H9 (cell line): ENCODE data around the gene ZNF319. TPM values are rescaled to one million over a fixed set of nuclear protein-coding genes. Genes with fewer than 3 reads are reported as not detected.

ENCODE experiments used
- DNase-seq: peaks from one replicate; pipeline ENCODE4 v3.0.0-alpha.2; 2017
- H2AFZ ChIP-seq: one replicate; pipeline ENCODE4 v1.6.1; 2013; ENCODE audit warnings: mild to moderate bottlenecking, low read length, control low read depth, moderate library complexity
- H2AK5ac ChIP-seq: 2 replicates; pipeline ENCODE4 v1.6.1; 2013; ENCODE audit warnings: low read length, control low read depth, mixed read lengths; ENCODE audit not compliant: insufficient read length
- H2BK120ac ChIP-seq: one replicate; pipeline ENCODE4 v1.6.1; 2013; ENCODE audit warnings: low read depth, mild to moderate bottlenecking, low read length, control low read depth, inconsistent platforms; ENCODE audit not compliant: poor library complexity, severe bottlenecking
- H2BK12ac ChIP-seq: 2 replicates; pipeline ENCODE4 v1.6.1; 2013; ENCODE audit warnings: low read length, control low read depth, mixed read lengths, low read depth; ENCODE audit not compliant: insufficient read length
- H2BK15ac ChIP-seq: 2 replicates; pipeline ENCODE4 v1.6.1; 2013; ENCODE audit warnings: low read depth, low read length, control low read depth
- H2BK20ac ChIP-seq: one replicate; pipeline ENCODE4 v1.6.1; 2013; ENCODE audit warnings: low read depth, mild to moderate bottlenecking, low read length, control low read depth, inconsistent platforms; ENCODE audit not compliant: poor library complexity, severe bottlenecking
- H2BK5ac ChIP-seq: 2 replicates; pipeline ENCODE4 v1.6.1; 2013; ENCODE audit warnings: low read length, control low read depth, mixed read lengths; ENCODE audit not compliant: insufficient read length
- H3K14ac ChIP-seq: 2 replicates; pipeline ENCODE4 v1.6.1; 2013; ENCODE audit warnings: low read length, control low read depth; ENCODE audit not compliant: insufficient read depth
- H3K18ac ChIP-seq: 2 replicates; pipeline ENCODE4 v1.6.1; 2013; ENCODE audit warnings: low read depth, mild to moderate bottlenecking, mixed read lengths, low read length, control low read depth; ENCODE audit not compliant: insufficient read length
- H3K23ac ChIP-seq: 2 replicates; pipeline ENCODE4 v1.6.1; 2013; ENCODE audit warnings: low read length, control low read depth, mixed read lengths, low read depth; ENCODE audit not compliant: insufficient read length
- H3K23me2 ChIP-seq: 2 replicates; pipeline ENCODE4 v1.6.1; 2013; ENCODE audit warnings: low read depth, mild to moderate bottlenecking, mixed read lengths, low read length, control low read depth; ENCODE audit not compliant: insufficient read length, poor library complexity, severe bottlenecking
- H3K27ac ChIP-seq: 2 replicates; pipeline ENCODE4 v1.5.1; 2013; ENCODE audit warnings: low read length, control low read depth, mixed read lengths, low read depth; ENCODE audit not compliant: insufficient read length
- H3K27me3 ChIP-seq: 2 replicates; pipeline ENCODE4 v1.6.1; 2013; ENCODE audit warnings: low read length, control low read depth, inconsistent platforms; ENCODE audit not compliant: insufficient read depth
- H3K4ac ChIP-seq: 2 replicates; pipeline ENCODE4 v1.6.1; 2013; ENCODE audit warnings: low read depth, mild to moderate bottlenecking, control low read depth, inconsistent platforms, low read length, moderate library complexity
- H3K4me1 ChIP-seq: 2 replicates; pipeline ENCODE4 v1.6.1; 2013; ENCODE audit warnings: low read length, control low read depth, inconsistent platforms; ENCODE audit not compliant: insufficient read depth
- H3K4me2 ChIP-seq: 2 replicates; pipeline ENCODE4 v1.6.1; 2013; ENCODE audit warnings: low read length, control low read depth, mixed read lengths; ENCODE audit not compliant: insufficient read length, insufficient read depth
- H3K56ac ChIP-seq: 2 replicates; pipeline ENCODE4 v1.6.1; 2013; ENCODE audit warnings: low read depth, mild to moderate bottlenecking, mixed read lengths, low read length, control low read depth; ENCODE audit not compliant: insufficient read length
- H3K79me1 ChIP-seq: 2 replicates; pipeline ENCODE4 v1.6.1; 2013; ENCODE audit warnings: low read depth, mild to moderate bottlenecking, moderate library complexity, low read length, control low read depth, inconsistent platforms; ENCODE audit not compliant: insufficient read depth, poor library complexity, severe bottlenecking
- H3K79me2 ChIP-seq: 2 replicates; pipeline ENCODE4 v1.6.1; 2013; ENCODE audit warnings: low read length, control low read depth, inconsistent platforms; ENCODE audit not compliant: insufficient read depth
- H3K9ac ChIP-seq: 2 replicates; pipeline ENCODE4 v1.6.1; 2013; ENCODE audit warnings: low read length, control low read depth, mixed read lengths; ENCODE audit not compliant: insufficient read length; ENCODE audit errors: extremely low read depth
- H3K9me3 ChIP-seq: one replicate; pipeline ENCODE4 v1.6.1; 2013; ENCODE audit warnings: low read depth, low read length, inconsistent platforms; ENCODE audit not compliant: control insufficient read depth
- H3T11ph ChIP-seq: one replicate; pipeline ENCODE4 v1.6.1; 2013; ENCODE audit warnings: mild to moderate bottlenecking, low read length, control low read depth, inconsistent platforms
- H4K20me1 ChIP-seq: one replicate; pipeline ENCODE4 v1.6.1; 2013; ENCODE audit not compliant: control insufficient read depth, insufficient read length, insufficient read depth
- H4K5ac ChIP-seq: 2 replicates; pipeline ENCODE4 v1.6.1; 2013; ENCODE audit warnings: low read depth, mild to moderate bottlenecking, mixed read lengths, low read length, control low read depth; ENCODE audit not compliant: insufficient read length
- H4K8ac ChIP-seq: replicated peaks from 2 replicates; pipeline ENCODE4 v1.6.1; 2013; ENCODE audit warnings: low read length, control low read depth, mixed read lengths, low read depth; ENCODE audit not compliant: insufficient read length
- H4K91ac ChIP-seq: 2 replicates; pipeline ENCODE4 v1.6.1; 2013; ENCODE audit warnings: low read depth, mild to moderate bottlenecking, moderate library complexity, mixed read lengths, low read length, control low read depth; ENCODE audit not compliant: insufficient read length
- H3K27ac Mint-ChIP-seq, 3 experiments: 2 replicates in 2 of 3; 3 replicates in 1 of 3; pipeline ENCODE4 v1.8.0; 2020 to 2021; ENCODE audit warnings: mixed read lengths in 3 of 3, mild to moderate bottlenecking in 1 of 3, moderate library complexity in 1 of 3
- H3K27me3 Mint-ChIP-seq: 2 replicates; pipeline ENCODE4 v1.8.0; 2021; ENCODE audit warnings: low read depth, mild to moderate bottlenecking, moderate library complexity, mixed read lengths
- H3K36me3 Mint-ChIP-seq, 3 experiments: 2 replicates in 2 of 3; 3 replicates in 1 of 3; pipeline ENCODE4 v1.8.0; 2020 to 2021; ENCODE audit warnings: low read depth in 3 of 3, mixed read lengths in 3 of 3; ENCODE audit not compliant: insufficient read depth in 1 of 3
- H3K4me1 Mint-ChIP-seq, 2 experiments: 2 replicates each; pipeline ENCODE4 v1.8.0; 2020; ENCODE audit warnings: mixed read lengths in 2 of 2
- H3K4me3 Mint-ChIP-seq, 2 experiments: 2 replicates in 1 of 2; 3 replicates in 1 of 2; pipeline ENCODE4 v1.8.0; 2020 to 2021; ENCODE audit warnings: mild to moderate bottlenecking in 2 of 2, mixed read lengths in 2 of 2, moderate library complexity in 1 of 2
- H3K9me3 Mint-ChIP-seq, 2 experiments: 2 replicates in 1 of 2; 3 replicates in 1 of 2; pipeline ENCODE4 v1.8.0; 2020; ENCODE audit warnings: mild to moderate bottlenecking in 2 of 2, mixed read lengths in 2 of 2, moderate library complexity in 1 of 2
- WGBS: extraction: QIAGEN DNeasy Blood & Tissue Kit; methylation state at CpG from one replicate; pipeline ENCODE4 v1.1.7; 2013; ENCODE audit warnings: missing lambda C conversion rate, low lambda C conversion rate, mixed read lengths; ENCODE audit not compliant: insufficient read length; ENCODE audit errors: extremely low coverage; 5-methylcytosine and 5-hydroxymethylcytosine counted together
- total RNA-seq: library from RNA; stranded (reverse); gene quantifications from 2 replicates; pipeline ENCODE4 v1.2.1, GENCODE V29; 2021
- TF ChIP-seq, protein P1 (sequence below): fragments of 200-600 bp; sonication (generic); conservative IDR thresholded peaks from 3 replicates; pipeline ENCODE4 v1.8.0; 2021; ENCODE audit warnings: antibody characterized with exemption, mild to moderate bottlenecking

The ZNF319 gene
- total RNA-seq, 1 experiment from 2014 or later, result 5.6 TPM

DNA sequence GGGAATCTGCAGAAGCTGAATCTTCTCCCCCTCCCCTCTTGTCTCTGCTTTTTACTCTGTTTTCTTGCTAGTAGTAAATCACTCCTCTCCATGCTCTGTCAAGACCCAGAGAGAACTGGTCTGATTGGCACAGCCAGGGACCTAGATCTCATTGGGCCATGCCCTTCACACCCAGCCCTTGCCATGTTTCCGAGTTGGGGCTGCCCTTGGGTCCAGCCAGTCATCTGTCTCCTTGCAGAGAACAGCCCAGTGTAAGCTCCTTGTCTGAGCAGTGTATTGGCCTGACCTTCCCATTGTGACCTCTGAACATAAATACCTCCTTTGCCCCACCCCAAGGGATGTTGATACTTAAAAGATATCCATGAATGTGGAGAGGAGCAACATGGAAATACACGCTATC, 28.9 kb upstream of the ZNF319 start:
- peak overlapping the region in 1 of 3 experiments; percentile 48; a peak in 2 of 7 replicates for H3K27ac Mint-ChIP-seq
- H3K36me3 Mint-ChIP-seq, result peaks cover 0 to 6% (median 5%) of the 10 kb centered on the region in 3 experiments; a peak in 3 of 7 replicates
- peaks cover 17% of the 10 kb centered on the region for H3K23me2 ChIP-seq
- no peak overlapping the region for H3K14ac ChIP-seq
- peaks cover 2% of the 10 kb centered on the region for H3K79me1 ChIP-seq
- H3K27me3 Mint-ChIP-seq, result peaks cover 3% of the 10 kb centered on the region; the same call in 1 of the 2 replicates
- peak overlapping the region in 1 of 2 experiments; percentile 21; a peak in 1 of 5 replicates for H3K4me3 Mint-ChIP-seq
- no peak overlapping the region for H2AFZ ChIP-seq
- H3K4me2 ChIP-seq, result no peak overlapping the region
- no peaks in the 10 kb centered on the region for H4K20me1 ChIP-seq
- no peak overlapping the region for H2BK15ac ChIP-seq
- H3K9me3 Mint-ChIP-seq, result no peaks in the 10 kb centered on the region
- H3K27ac ChIP-seq, result no peak overlapping the region
- no CpG with 5 or more reads among the region's 2 CpGs for WGBS
- no peak overlapping the region for H3K18ac ChIP-seq
- no peak overlapping the region for H2BK12ac ChIP-seq
- no peak overlapping the region for H4K91ac ChIP-seq
- H2BK5ac ChIP-seq, result no peak overlapping the region
- no peak overlapping the region for H3K9ac ChIP-seq
- no peak overlapping the region for H2AK5ac ChIP-seq
- H3K79me2 ChIP-seq, result peaks cover 2% of the 10 kb centered on the region; the same call in 1 of the 2 replicates
- H3T11ph ChIP-seq, result no peak overlapping the region
- H3K23ac ChIP-seq, result no peak overlapping the region
- H4K5ac ChIP-seq, result no peak overlapping the region
- no peak overlapping the region for H3K4ac ChIP-seq
- H3K9me3 ChIP-seq, result no peaks in the 10 kb centered on the region
- no peak overlapping the region for H4K8ac ChIP-seq
- H3K27me3 ChIP-seq, result no peaks in the 10 kb centered on the region
- H3K56ac ChIP-seq, result no peak overlapping the region
- H2BK20ac ChIP-seq, result no peak overlapping the region
- TF ChIP-seq, protein P1, sequence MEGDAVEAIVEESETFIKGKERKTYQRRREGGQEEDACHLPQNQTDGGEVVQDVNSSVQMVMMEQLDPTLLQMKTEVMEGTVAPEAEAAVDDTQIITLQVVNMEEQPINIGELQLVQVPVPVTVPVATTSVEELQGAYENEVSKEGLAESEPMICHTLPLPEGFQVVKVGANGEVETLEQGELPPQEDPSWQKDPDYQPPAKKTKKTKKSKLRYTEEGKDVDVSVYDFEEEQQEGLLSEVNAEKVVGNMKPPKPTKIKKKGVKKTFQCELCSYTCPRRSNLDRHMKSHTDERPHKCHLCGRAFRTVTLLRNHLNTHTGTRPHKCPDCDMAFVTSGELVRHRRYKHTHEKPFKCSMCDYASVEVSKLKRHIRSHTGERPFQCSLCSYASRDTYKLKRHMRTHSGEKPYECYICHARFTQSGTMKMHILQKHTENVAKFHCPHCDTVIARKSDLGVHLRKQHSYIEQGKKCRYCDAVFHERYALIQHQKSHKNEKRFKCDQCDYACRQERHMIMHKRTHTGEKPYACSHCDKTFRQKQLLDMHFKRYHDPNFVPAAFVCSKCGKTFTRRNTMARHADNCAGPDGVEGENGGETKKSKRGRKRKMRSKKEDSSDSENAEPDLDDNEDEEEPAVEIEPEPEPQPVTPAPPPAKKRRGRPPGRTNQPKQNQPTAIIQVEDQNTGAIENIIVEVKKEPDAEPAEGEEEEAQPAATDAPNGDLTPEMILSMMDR, result no peak
- DNase-seq, result no peak
- no peak overlapping the region for H2BK120ac ChIP-seq
- peaks cover 12% of the 10 kb centered on the region; the same call in 1 of the 2 replicates for H3K4me1 ChIP-seq
- peaks cover 36 to 44% of the 10 kb centered on the region in 2 experiments for H3K4me1 Mint-ChIP-seq
